ENCODE results near the gene TMEM182. TPM values are rescaled to one million over a fixed set of nuclear protein-coding genes. Genes with fewer than 3 reads are reported as not detected.

Gene TMEM182
- total RNA-seq, 1 donor from 2014 or later, result 2.1 TPM

DNA sequence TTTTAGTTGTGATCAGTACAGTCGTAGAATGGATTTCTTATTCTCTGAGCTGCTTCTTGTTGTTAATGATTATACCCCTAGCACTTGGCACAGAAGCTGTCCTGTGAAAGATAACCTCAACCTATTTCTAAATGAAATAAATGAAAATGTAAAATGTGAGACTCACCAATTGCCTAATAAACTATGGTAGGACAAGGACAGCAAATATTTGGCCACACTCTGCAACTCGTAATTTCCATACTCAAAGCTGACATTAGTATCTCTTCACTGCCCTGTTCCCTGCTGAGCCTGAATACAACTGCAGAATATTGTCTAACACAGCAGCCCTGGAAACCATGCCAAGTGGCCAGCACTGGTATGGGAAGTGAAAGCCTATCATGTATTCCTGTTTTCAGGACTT is 34.5 kb downstream of the TMEM182 start:
- no peaks in the 10 kb centered on the region for H3K4me1 ChIP-seq
- intact Hi-C loops (cut with DNase I), result loop anchor here (5.0 kb wide), 1 partner anchor 49 kb away; no protein-coding TSS in a partner anchor
- H3K27me3 ChIP-seq, result no peaks in the 10 kb centered on the region
- H3K36me3 ChIP-seq, result no peaks in the 10 kb centered on the region
- no peak for DNase-seq
- ATAC-seq, result no peak
- H3K9me3 ChIP-seq, result peaks cover 6% of the 10 kb centered on the region
- TF ChIP-seq CTCF (IDR thresholded peaks at IDR 0.05), result no peak
- H3K4me3 ChIP-seq, result no peak overlapping the region
- no peak overlapping the region for H3K27ac ChIP-seq

GRCh38 chr2:102797486-102797885 is 35.7 kb downstream of the TMEM182 start:
- Histone ChIP-seq H3K27ac (no peak overlapping the region), H3K9me3 (peaks cover 14% of the 10 kb centered on the region), H3K4me1 (no peaks in the 10 kb centered on the region), H3K4me3 (no peak overlapping the region), H3K27me3 (no peaks in the 10 kb centered on the region), H3K36me3 (no peaks in the 10 kb centered on the region)
- intact Hi-C loops (cut with DNase I), result loop anchor here (5.0 kb wide), 1 partner anchor 50 kb away; no protein-coding TSS in a partner anchor
- TF ChIP-seq CTCF (IDR thresholded peaks at IDR 0.05), result no peak
- no peak for DNase-seq
- ATAC-seq, result no peak

DNA sequence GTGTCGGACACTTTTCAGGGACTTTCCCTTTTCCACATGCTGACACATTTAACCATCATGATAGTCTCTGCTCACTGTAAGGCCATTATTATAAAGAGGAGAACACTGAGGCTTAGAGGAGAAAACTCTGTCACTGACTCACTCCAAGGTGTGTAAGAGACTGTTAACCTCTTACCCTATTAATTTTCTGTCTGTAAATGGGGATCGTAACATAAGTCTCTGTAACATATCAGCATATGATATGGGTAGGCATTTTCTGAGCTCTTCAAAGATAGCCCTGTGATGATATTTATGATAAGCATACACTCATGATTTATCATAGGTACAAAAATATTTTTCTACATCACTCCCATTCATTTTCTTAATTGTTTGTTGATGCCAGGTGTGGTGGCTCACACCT is 36.4 kb downstream of the TMEM182 start:
- Histone ChIP-seq H3K4me3 (no peak overlapping the region), H3K27me3 (no peaks in the 10 kb centered on the region), H3K36me3 (no peaks in the 10 kb centered on the region), H3K27ac (no peak overlapping the region), H3K9me3 (peaks cover 14% of the 10 kb centered on the region), H3K4me1 (no peaks in the 10 kb centered on the region)
- TF ChIP-seq CTCF (IDR thresholded peaks at IDR 0.05), result no peak
- DNase-seq (no peak), ATAC-seq (no peak)
- intact Hi-C loops (cut with DNase I), result loop anchor here (5.0 kb wide), 1 partner anchor 51 kb away; no protein-coding TSS in a partner anchor

DNA sequence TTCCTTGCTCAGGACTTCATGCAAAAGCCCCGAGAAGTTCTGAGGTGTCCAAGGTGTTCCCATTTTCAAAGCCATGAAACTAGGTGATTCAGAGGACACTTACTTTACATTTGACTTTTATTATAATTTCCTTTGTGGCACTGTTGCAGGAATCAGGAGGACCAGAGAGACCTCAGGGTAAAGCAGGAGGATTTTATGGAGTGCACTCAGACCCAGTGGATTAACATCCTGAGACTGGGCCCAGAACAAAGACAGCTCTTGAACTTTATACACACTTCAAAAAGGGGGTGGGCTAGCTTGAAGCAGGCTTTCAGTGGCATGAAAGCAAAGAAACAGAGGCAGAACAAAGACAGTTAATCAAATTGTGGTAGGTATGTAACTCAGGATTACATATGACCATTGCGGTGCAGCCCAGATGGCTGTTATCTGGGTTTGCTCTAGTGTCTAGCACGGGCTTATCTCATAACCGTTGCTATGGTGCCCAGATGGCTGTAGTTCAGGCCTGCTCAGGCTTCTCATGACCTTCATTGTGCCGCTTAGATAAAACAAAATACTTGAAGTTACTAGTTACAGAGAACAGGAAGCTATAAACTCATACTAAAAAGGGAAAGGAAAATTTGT is 39.4 kb downstream of the TMEM182 start:
- H3K4me3 ChIP-seq, result no peak overlapping the region
- H3K9me3 ChIP-seq, result peaks cover 14% of the 10 kb centered on the region
- no peak for TF ChIP-seq CTCF (IDR thresholded peaks at IDR 0.05)
- no peaks in the 10 kb centered on the region for H3K27me3 ChIP-seq
- ATAC-seq, result no peak
- H3K27ac ChIP-seq, result no peak overlapping the region
- H3K36me3 ChIP-seq, result no peaks in the 10 kb centered on the region
- no peaks in the 10 kb centered on the region for H3K4me1 ChIP-seq
- DNase-seq, result no peak
- intact Hi-C loops (cut with DNase I), result no loop called here

DNA sequence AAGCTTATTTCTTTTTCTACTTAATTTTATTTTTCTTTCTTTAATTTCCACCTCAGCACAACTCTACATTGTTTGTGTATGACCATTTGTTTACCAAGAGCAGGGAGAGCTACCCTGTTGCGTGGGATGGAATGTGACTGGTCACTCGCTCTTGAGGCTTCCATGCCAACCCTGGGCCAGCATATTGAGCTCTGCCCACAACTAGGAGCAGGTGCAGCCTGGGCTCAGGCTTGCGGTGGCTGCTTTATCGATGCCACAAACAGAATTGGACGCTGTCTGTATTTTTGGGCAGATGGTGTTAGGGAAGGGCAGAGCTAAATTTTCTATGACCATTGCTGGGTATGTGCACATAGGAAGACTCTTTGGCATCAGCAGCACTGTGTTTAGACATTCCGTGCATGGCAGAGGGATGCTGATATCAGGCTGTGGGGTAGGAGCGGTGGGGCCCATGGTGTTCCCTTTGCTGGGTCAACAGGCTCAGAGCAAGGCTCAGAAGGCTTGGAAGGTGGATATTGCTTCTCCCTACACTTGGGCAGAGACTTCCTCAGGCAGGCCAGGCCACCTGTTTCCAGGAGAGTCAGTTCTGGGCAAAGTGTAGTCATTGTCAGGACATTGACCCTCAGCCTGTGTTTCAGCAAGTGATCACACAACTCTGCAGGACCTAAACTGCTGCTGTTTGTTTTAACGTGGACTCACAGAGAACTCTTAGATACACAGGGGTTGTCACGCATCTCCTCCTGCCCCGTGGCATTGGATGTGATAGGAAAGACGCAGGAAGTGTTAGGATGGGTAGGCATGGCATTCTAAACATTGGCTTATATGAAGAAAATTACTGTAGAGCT is 40.2 kb downstream of the TMEM182 start:
- Histone ChIP-seq H3K27ac (no peak overlapping the region), H3K4me1 (no peaks in the 10 kb centered on the region), H3K36me3 (no peaks in the 10 kb centered on the region), H3K27me3 (no peaks in the 10 kb centered on the region), H3K9me3 (peaks cover 14% of the 10 kb centered on the region), H3K4me3 (no peak overlapping the region)
- ATAC-seq (no peak), DNase-seq (no peak)
- no peak for TF ChIP-seq CTCF (IDR thresholded peaks at IDR 0.05)
- intact Hi-C loops (cut with DNase I), result no loop called here
